Measurements from ENCODE around the gene WDR43.

- TF ChIP-seq CTCF (IDR thresholded peaks at IDR 0.05) (no peak), POLR2A (IDR thresholded peaks at IDR 0.05; ENCODE audit: low read depth) (no peak), EP300 (IDR thresholded peaks at IDR 0.05) (no peak)
Measured at GRCh38 chr2:28880193-28880592, 14.3 kb upstream of the WDR43 start.
